ENCODE results near the gene JHY.
A peak's percentile ranks its signal among the peaks of the same experiment; 100 is the strongest.

The JHY gene

GRCh38 chr11:122872046-122872445 is 10.5 kb upstream of the JHY start:
- DNase-seq, result no peak

- DNase-seq, result no peak
Observed at GRCh38 chr11:122874991-122875390, 7.6 kb upstream of the JHY start.

- no peak for DNase-seq
Observed at GRCh38 chr11:122877732-122878131, 4.8 kb upstream of the JHY start.

- DNase-seq, result no peak
Observed at GRCh38 chr11:122879785-122880184, 2.8 kb upstream of the JHY start.

- peak; percentile 51 for DNase-seq
Observed at GRCh38 chr11:122882857-122883645, 492 bp downstream of the JHY start.

- no peak for DNase-seq
Observed at GRCh38 chr11:122883646-122883979, 1.1 kb downstream of the JHY start.

- DNase-seq, result no peak
Observed at GRCh38 chr11:122888162-122888561, 5.6 kb downstream of the JHY start.

- no peak for DNase-seq
Observed at GRCh38 chr11:122893131-122893530, 10.6 kb downstream of the JHY start.

GRCh38 chr11:122895563-122895962 is 13.0 kb downstream of the JHY start:
- peak; percentile 91 for DNase-seq

GRCh38 chr11:122897606-122898210 is 15.1 kb downstream of the JHY start:
- DNase-seq, result no peak

GRCh38 chr11:122898799-122899198 is 16.2 kb downstream of the JHY start:
- no peak for DNase-seq

GRCh38 chr11:122900587-122901202 is 18.1 kb downstream of the JHY start:
- peak; percentile 46 for DNase-seq

- no peak for DNase-seq
Observed at GRCh38 chr11:122902951-122903350, 20.4 kb downstream of the JHY start.

- no peak for DNase-seq
Observed at GRCh38 chr11:122910775-122911174, 28.2 kb downstream of the JHY start.

- no peak for DNase-seq
Observed at GRCh38 chr11:122917311-122917710, 34.8 kb downstream of the JHY start.

GRCh38 chr11:122918734-122919133 is 36.2 kb downstream of the JHY start:
- DNase-seq, result no peak

- DNase-seq, result peak; percentile 73
Observed at GRCh38 chr11:122920579-122920978, 38.0 kb downstream of the JHY start.

- DNase-seq, result no peak
Observed at GRCh38 chr11:122922893-122923292, 40.3 kb downstream of the JHY start.

- no peak for DNase-seq
Observed at GRCh38 chr11:122923302-122923701, 40.7 kb downstream of the JHY start.

GRCh38 chr11:122931510-122931909 is 49.0 kb downstream of the JHY start:
- no peak for DNase-seq

GRCh38 chr11:122933416-122933815 is 50.9 kb downstream of the JHY start:
- no peak for DNase-seq

- no peak for DNase-seq
Observed at GRCh38 chr11:122937983-122938382, 55.4 kb downstream of the JHY start.

GRCh38 chr11:122938557-122938956 is 56.0 kb downstream of the JHY start:
- DNase-seq, result no peak

GRCh38 chr11:122951211-122951610 is 68.7 kb downstream of the JHY start:
- DNase-seq, result no peak
